Parathyroid adenoma (tissue), 2 donors: ENCODE measurements around the gene RYR3.

Experiments
- H2AFZ ChIP-seq: fragments of 300-600 bp; sonication (generic); one replicate; pipeline ENCODE4 v1.7.0; 2017; ENCODE audit warnings: antibody characterized with exemption, mild to moderate bottlenecking
- H3K27ac ChIP-seq: fragments of 300-600 bp; sonication (generic); one replicate; pipeline ENCODE4 v1.7.0; 2017
- H3K27me3 ChIP-seq: fragments of 300-600 bp; sonication (generic); one replicate; pipeline ENCODE4 v1.7.0; 2017; ENCODE audit warnings: low read length; ENCODE audit not compliant: control insufficient read depth, insufficient read depth
- H3K36me3 ChIP-seq: fragments of 300-600 bp; sonication (generic); one replicate; pipeline ENCODE4 v1.7.0; 2017; ENCODE audit warnings: low read length; ENCODE audit not compliant: control insufficient read depth, insufficient read depth
- H3K4me1 ChIP-seq: fragments of 300-600 bp; sonication (generic); one replicate; pipeline ENCODE4 v1.7.0; 2017; ENCODE audit warnings: control low read depth
- H3K4me2 ChIP-seq: fragments of 300-600 bp; sonication (generic); one replicate; pipeline ENCODE4 v1.7.0; 2017; ENCODE audit warnings: low read length
- H3K4me3 ChIP-seq: fragments of 300-600 bp; sonication (generic); one replicate; pipeline ENCODE4 v1.7.0; 2017; ENCODE audit warnings: low read depth, low read length
- H3K79me2 ChIP-seq: fragments of 300-600 bp; sonication (generic); one replicate; pipeline ENCODE4 v1.7.0; 2017; ENCODE audit warnings: control low read depth
- H3K9ac ChIP-seq: fragments of 300-600 bp; sonication (generic); one replicate; pipeline ENCODE4 v1.7.0; 2017; ENCODE audit warnings: mild to moderate bottlenecking
- H3K9me3 ChIP-seq: fragments of 300-600 bp; sonication (generic); one replicate; pipeline ENCODE4 v1.7.0; 2017; ENCODE audit warnings: low read length; ENCODE audit not compliant: control insufficient read depth
- CTCF ChIP-seq: fragments of 300-600 bp; sonication (generic); IDR thresholded peaks from one replicate; pipeline ENCODE4 v1.7.0; 2017; ENCODE audit warnings: antibody characterized with exemption, mild to moderate bottlenecking
- donor health status: primary hyperparathyroidism.

Gene RYR3

GRCh38 chr15:33639051-33639450 is 328.3 kb downstream of the RYR3 start:
- Histone ChIP-seq H3K27me3 (no peaks in the 10 kb centered on the region), H3K79me2 (no peaks in the 10 kb centered on the region), H3K9me3 (no peaks in the 10 kb centered on the region), H3K27ac (no peak overlapping the region), H3K4me3 (no peak overlapping the region), H2AFZ (no peak overlapping the region), H3K36me3 (no peaks in the 10 kb centered on the region), H3K9ac (no peak overlapping the region), H3K4me1 (no peaks in the 10 kb centered on the region), H3K4me2 (no peak overlapping the region)
- TF ChIP-seq CTCF = no peak

GRCh38 chr15:33639456-33639855 is 328.7 kb downstream of the RYR3 start:
- no peak overlapping the region for H3K9ac ChIP-seq
- H3K36me3 ChIP-seq = no peaks in the 10 kb centered on the region
- no peaks in the 10 kb centered on the region for H3K27me3 ChIP-seq
- H3K4me3 ChIP-seq = no peak overlapping the region
- H3K4me2 ChIP-seq = no peak overlapping the region
- no peak for TF ChIP-seq CTCF
- no peak overlapping the region for H3K27ac ChIP-seq
- no peaks in the 10 kb centered on the region for H3K4me1 ChIP-seq
- no peaks in the 10 kb centered on the region for H3K79me2 ChIP-seq
- H3K9me3 ChIP-seq = no peaks in the 10 kb centered on the region
- no peak overlapping the region for H2AFZ ChIP-seq

GRCh38 chr15:33639978-33640377 is 329.2 kb downstream of the RYR3 start:
- Histone ChIP-seq H3K79me2 (no peaks in the 10 kb centered on the region), H3K27ac (no peak overlapping the region), H3K27me3 (no peaks in the 10 kb centered on the region), H2AFZ (no peak overlapping the region), H3K9me3 (no peaks in the 10 kb centered on the region), H3K4me2 (no peak overlapping the region), H3K9ac (no peak overlapping the region), H3K4me3 (no peak overlapping the region), H3K4me1 (no peaks in the 10 kb centered on the region), H3K36me3 (no peaks in the 10 kb centered on the region)
- TF ChIP-seq CTCF = no peak

- H3K9me3 ChIP-seq = no peaks in the 10 kb centered on the region
- H3K9ac ChIP-seq = no peak overlapping the region
- H3K4me1 ChIP-seq = no peaks in the 10 kb centered on the region
- H3K4me3 ChIP-seq = no peak overlapping the region
- no peak for TF ChIP-seq CTCF
- H2AFZ ChIP-seq = no peak overlapping the region
- no peaks in the 10 kb centered on the region for H3K27me3 ChIP-seq
- H3K79me2 ChIP-seq = no peaks in the 10 kb centered on the region
- H3K27ac ChIP-seq = no peak overlapping the region
- H3K36me3 ChIP-seq = no peaks in the 10 kb centered on the region
- no peak overlapping the region for H3K4me2 ChIP-seq
These were observed 330.3 kb downstream of the RYR3 start for GRCh38 chr15:33641069-33641468.

- Histone ChIP-seq H2AFZ (no peak overlapping the region), H3K27ac (no peak overlapping the region), H3K27me3 (no peaks in the 10 kb centered on the region), H3K9me3 (no peaks in the 10 kb centered on the region), H3K36me3 (no peaks in the 10 kb centered on the region), H3K79me2 (no peaks in the 10 kb centered on the region), H3K4me3 (no peak overlapping the region), H3K9ac (no peak overlapping the region), H3K4me2 (no peak overlapping the region), H3K4me1 (no peaks in the 10 kb centered on the region)
- TF ChIP-seq CTCF = no peak
These were observed 333.5 kb downstream of the RYR3 start for GRCh38 chr15:33644304-33644703.
